Panc1 (cell line): Measurements from ENCODE around the gene GPR52. TPM values are rescaled to one million over a fixed set of nuclear protein-coding genes. Genes with fewer than 3 reads are reported as not detected.

Experiments
- ATAC-seq: fragments of 200-7000 bp; cut with Tn5 transposase; 2 replicates; pipeline ENCODE4 v1.9.1; 2020; ENCODE audit warnings: mild to moderate bottlenecking, moderate library complexity
- BruUV-seq: library from RNA; stranded (reverse); fragments of 400-500 nt; replicated peaks from 2 replicates; lab custom pipeline; 2021; lab: Mats Ljungman, UMichigan
- CTCF ChIA-PET: fragments of 300-600 bp; sonication (Branson Sonifier 250); formaldehyde crosslinking; loops from one replicate; lab custom pipeline; 2022; ENCODE audit warnings: antibody characterized with exemption; lab: Charles Lee
- POLR2A ChIA-PET: fragments of 300-600 bp; sonication (Branson Sonifier 250); formaldehyde crosslinking; loops from one replicate; lab custom pipeline; 2022; ENCODE audit warnings: antibody characterized with exemption; lab: Charles Lee
- DNase-seq: peaks from one replicate; pipeline ENCODE4 v3.0.0-alpha.2; 2010; ENCODE audit warnings: low read depth, low spot score
- H3K27ac ChIP-seq: 2 replicates; pipeline ENCODE4 v1.5.1; 2011; ENCODE audit warnings: mild to moderate bottlenecking, low read length, inconsistent platforms
- H3K27me3 ChIP-seq: fragments of 200-500 bp; sonication (Bioruptor generic); 2 replicates; pipeline ENCODE4 v1.6.0; 2014; ENCODE audit warnings: low read length, inconsistent platforms; ENCODE audit not compliant: control insufficient read depth, insufficient read depth
- H3K36me3 ChIP-seq: fragments of 200-500 bp; sonication (Bioruptor generic); 2 replicates; pipeline ENCODE4 v1.5.1; 2014; ENCODE audit warnings: inconsistent platforms, mild to moderate bottlenecking, low read length, moderate library complexity; ENCODE audit not compliant: control insufficient read depth, insufficient read depth
- H3K4me1 ChIP-seq: 2 replicates; pipeline ENCODE4 v1.5.1; 2011; ENCODE audit warnings: inconsistent platforms, mild to moderate bottlenecking, low read length, moderate library complexity; ENCODE audit not compliant: control insufficient read depth, insufficient read depth
- H3K4me3 ChIP-seq, 2 experiments: 2 replicates each; pipeline ENCODE4 v1.5.1; 2011 to 2012; ENCODE audit warnings: low read depth in 2 of 2, low read length in 2 of 2, mild to moderate bottlenecking in 2 of 2, inconsistent platforms in 1 of 2, moderate library complexity in 1 of 2
- H3K9me3 ChIP-seq: fragments of 200-500 bp; sonication (Bioruptor generic); 2 replicates; pipeline ENCODE4 v1.5.1; 2014; ENCODE audit warnings: low read depth, mild to moderate bottlenecking, inconsistent platforms, low read length, moderate library complexity; ENCODE audit not compliant: control insufficient read depth, insufficient read depth
- CTCF ChIP-seq: fragments of 450-650 bp; IDR thresholded peaks from 2 replicates; pipeline ENCODE4 v1.5.1; 2017; ENCODE audit warnings: mild to moderate bottlenecking
- POLR2AphosphoS5 ChIP-seq: IDR thresholded peaks from 2 replicates; pipeline ENCODE4 v1.6.1; 2012; ENCODE audit warnings: mild to moderate bottlenecking, low read depth, low read length, moderate library complexity
- REST ChIP-seq, 2 experiments: IDR thresholded peaks; 2 replicates each; pipeline ENCODE4 v1.6.1; 2011 to 2012; ENCODE audit warnings: low read depth in 2 of 2, control low read depth in 1 of 2, low read length in 1 of 2, mild to moderate bottlenecking in 1 of 2, moderate library complexity in 1 of 2; ENCODE audit not compliant: insufficient read depth in 1 of 2
- SIN3A ChIP-seq: IDR thresholded peaks from 2 replicates; pipeline ENCODE4 v1.6.1; 2012; ENCODE audit warnings: low read depth, mild to moderate bottlenecking, low read length, moderate library complexity, borderline replicate concordance; ENCODE audit not compliant: insufficient read depth
- TCF7L2 ChIP-seq: IDR thresholded peaks from 2 replicates; pipeline ENCODE4 v1.6.1; 2011; ENCODE audit warnings: mild to moderate bottlenecking, low read depth, low read length, inconsistent platforms
- in situ Hi-C: cut with HindIII; loops from 2 replicates; pipeline ENCODE4 v1.10.0; 2016; ENCODE audit warnings: low sequenced_read_pairs, low pct_unique_long_range_greater_than_20kb
- intact Hi-C: fragments of 100-400 bp; cut with micrococcal nuclease; formaldehyde crosslinking; loops from one replicate; pipeline ENCODE4 v1.10.0; 2022; ENCODE audit not compliant: unreplicated experiment
- total RNA-seq: library from RNA; stranded (reverse); gene quantifications from one replicate; pipeline ENCODE4 v1.2.1, GENCODE V29; 2021; ENCODE audit not compliant: unreplicated experiment

The GPR52 gene
- total RNA-seq, 1 experiment from 2014 or later, result 0.87 TPM

- CTCF ChIA-PET, result no interaction called here
- in situ Hi-C loops, result no loop called here
- no peaks in the 10 kb centered on the region for H3K4me1 ChIP-seq
- BruUV-seq, result no TSS peak
- H3K27me3 ChIP-seq, result no peaks in the 10 kb centered on the region
- POLR2A ChIA-PET, result interaction anchor here (0.6 kb wide), 1 partner anchor 114 kb away, joined by 3 read pairs; no protein-coding TSS in a partner anchor
- H3K9me3 ChIP-seq, result no peaks in the 10 kb centered on the region
- ATAC-seq (no peak), DNase-seq (no peak)
- H3K27ac ChIP-seq, result no peak overlapping the region
- no peak overlapping the region for H3K4me3 ChIP-seq
- intact Hi-C loops, result no loop called here
- H3K36me3 ChIP-seq, result no peaks in the 10 kb centered on the region; the same call in 1 of the 2 replicates
- no peak for TF ChIP-seq REST (IDR thresholded peaks at IDR 0.05; ENCODE audit: insufficient read depth in 1 of 2, low read depth in 2 of 2, low read length in 1 of 2)
- TF ChIP-seq SIN3A, result no peak
Measured at GRCh38 chr1:174448974-174449373, 1.2 kb downstream of the GPR52 start.

- DNase-seq (no peak), ATAC-seq (no peak)
- Histone ChIP-seq H3K4me3 (no peak overlapping the region), H3K9me3 (no peaks in the 10 kb centered on the region), H3K27me3 (no peaks in the 10 kb centered on the region), H3K27ac (no peak overlapping the region), H3K36me3 (no peaks in the 10 kb centered on the region), H3K4me1 (no peaks in the 10 kb centered on the region)
- BruUV-seq, result no TSS peak
- intact Hi-C loops (no loop called here), in situ Hi-C loops (no loop called here)
- POLR2A ChIA-PET, result no interaction called here
- CTCF ChIA-PET, result interaction anchor here (0.5 kb wide), 1 partner anchor 188 kb away, joined by 3 read pairs; no protein-coding TSS in a partner anchor
- TF ChIP-seq REST (IDR thresholded peaks at IDR 0.05; ENCODE audit: insufficient read depth in 1 of 2, low read depth in 2 of 2, low read length in 1 of 2), result no peak
- no peak for TF ChIP-seq TCF7L2
- TF ChIP-seq SIN3A, result no peak
- no peak for TF ChIP-seq CTCF
- no peak for TF ChIP-seq POLR2AphosphoS5
Measured at GRCh38 chr1:174451408-174451807, 3.6 kb downstream of the GPR52 start.
